Liver (tissue), 3 donors: ENCODE measurements around the gene BCKDK.

Experiments
- RAD21 ChIP-seq, 2 donors: IDR thresholded peaks; 2 replicates each; pipeline ENCODE4 v1.6.1; 2016; ENCODE audit warnings: antibody characterized with exemption in 2 of 2, mild to moderate bottlenecking in 2 of 2
- REST ChIP-seq: IDR thresholded peaks from 2 replicates; pipeline ENCODE4 v1.6.1; 2016; ENCODE audit warnings: antibody characterized with exemption, mild to moderate bottlenecking
- SP1 ChIP-seq: IDR thresholded peaks from 2 replicates; pipeline ENCODE4 v1.6.1; 2018; ENCODE audit warnings: antibody characterized with exemption, mild to moderate bottlenecking
- YY1 ChIP-seq: IDR thresholded peaks from 2 replicates; pipeline ENCODE4 v1.6.1; 2016; ENCODE audit warnings: antibody characterized with exemption, mild to moderate bottlenecking
- TF ChIP-seq, protein P1 (sequence below): fragments of 150-350 bp; IDR thresholded peaks from 2 replicates; pipeline ENCODE4 v1.5.1; 2017; ENCODE audit warnings: improper control_type of control experiment, low read depth, low read length; ENCODE audit not compliant: missing input control
- TF ChIP-seq, protein P2 (sequence below): IDR thresholded peaks from 2 replicates; pipeline ENCODE4 v1.6.1; 2016; ENCODE audit warnings: antibody characterized with exemption
- donor health status: healthy.
- donor health status: healthy.

DNA sequence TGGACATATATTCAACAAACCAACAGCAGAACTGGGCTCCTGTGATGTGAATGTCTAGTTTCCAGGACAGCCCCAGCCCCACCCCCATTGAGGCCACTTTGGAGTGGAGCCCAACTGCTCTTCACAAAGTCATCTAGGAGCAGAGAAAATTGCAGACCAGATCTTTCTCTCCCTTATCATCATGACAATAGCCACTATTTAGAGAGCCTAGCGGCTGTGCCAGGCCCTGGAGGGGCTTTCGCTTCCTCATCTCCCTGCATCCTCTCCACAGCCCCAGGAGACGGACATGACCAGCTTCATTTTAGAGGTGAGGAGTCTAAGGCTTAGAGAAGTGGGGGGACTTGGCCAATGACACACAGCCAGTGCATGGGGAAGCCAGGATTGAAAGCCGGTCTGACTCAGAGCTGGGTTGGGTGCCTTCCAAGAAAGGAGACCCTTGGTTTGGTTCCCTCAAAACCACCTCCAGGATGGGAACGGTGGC lies 25.9 kb downstream of the BCKDK start:
- TF ChIP-seq SP1 (no peak), REST (no peak), RAD21 (IDR thresholded peaks at IDR 0.05) (no peak), YY1 (no peak)
- TF ChIP-seq, protein P1, sequence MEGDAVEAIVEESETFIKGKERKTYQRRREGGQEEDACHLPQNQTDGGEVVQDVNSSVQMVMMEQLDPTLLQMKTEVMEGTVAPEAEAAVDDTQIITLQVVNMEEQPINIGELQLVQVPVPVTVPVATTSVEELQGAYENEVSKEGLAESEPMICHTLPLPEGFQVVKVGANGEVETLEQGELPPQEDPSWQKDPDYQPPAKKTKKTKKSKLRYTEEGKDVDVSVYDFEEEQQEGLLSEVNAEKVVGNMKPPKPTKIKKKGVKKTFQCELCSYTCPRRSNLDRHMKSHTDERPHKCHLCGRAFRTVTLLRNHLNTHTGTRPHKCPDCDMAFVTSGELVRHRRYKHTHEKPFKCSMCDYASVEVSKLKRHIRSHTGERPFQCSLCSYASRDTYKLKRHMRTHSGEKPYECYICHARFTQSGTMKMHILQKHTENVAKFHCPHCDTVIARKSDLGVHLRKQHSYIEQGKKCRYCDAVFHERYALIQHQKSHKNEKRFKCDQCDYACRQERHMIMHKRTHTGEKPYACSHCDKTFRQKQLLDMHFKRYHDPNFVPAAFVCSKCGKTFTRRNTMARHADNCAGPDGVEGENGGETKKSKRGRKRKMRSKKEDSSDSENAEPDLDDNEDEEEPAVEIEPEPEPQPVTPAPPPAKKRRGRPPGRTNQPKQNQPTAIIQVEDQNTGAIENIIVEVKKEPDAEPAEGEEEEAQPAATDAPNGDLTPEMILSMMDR: no peak
- TF ChIP-seq, protein P2, sequence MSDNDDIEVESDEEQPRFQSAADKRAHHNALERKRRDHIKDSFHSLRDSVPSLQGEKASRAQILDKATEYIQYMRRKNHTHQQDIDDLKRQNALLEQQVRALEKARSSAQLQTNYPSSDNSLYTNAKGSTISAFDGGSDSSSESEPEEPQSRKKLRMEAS: no peak
